Muscle of leg (tissue), 11 donors: ENCODE results near the gene RGS16. TPM values are rescaled to one million over a fixed set of nuclear protein-coding genes. Genes with fewer than 3 reads are reported as not detected.
A peak's percentile ranks its signal among the peaks of the same experiment; 100 is the strongest.
"Not testable (repeated sequence)": the region's sequence is repeated elsewhere in the genome, so short reads cannot be mapped to it uniquely, and the experiment has no call there.

Experiments
- DNase-seq: peaks from one replicate; pipeline ENCODE4 v3.0.0; 2013
- H3K27ac ChIP-seq: one replicate; pipeline ENCODE4 v1.5.1; 2013; ENCODE audit warnings: mild to moderate bottlenecking, low read length, control low read depth
- H3K27me3 ChIP-seq: one replicate; pipeline ENCODE4 v1.6.1; 2013; ENCODE audit warnings: low read length; ENCODE audit not compliant: control insufficient read depth, insufficient read depth
- H3K36me3 ChIP-seq: one replicate; pipeline ENCODE4 v1.6.1; 2013; ENCODE audit warnings: low read length; ENCODE audit not compliant: control insufficient read depth, insufficient read depth
- H3K4me1 ChIP-seq: one replicate; pipeline ENCODE4 v1.6.1; 2013; ENCODE audit warnings: low read length; ENCODE audit not compliant: control insufficient read depth, insufficient read depth
- H3K4me3 ChIP-seq: one replicate; pipeline ENCODE4 v1.5.1; 2013; ENCODE audit warnings: low read length, control low read depth
- H3K9me3 ChIP-seq: replicated peaks from 2 replicates; pipeline ENCODE4 v1.6.1; 2013; ENCODE audit warnings: low read depth, low read length; ENCODE audit not compliant: control insufficient read depth
- WGBS: methylation state at CpG from one replicate; pipeline ENCODE4 v1.1.5; 2013; ENCODE audit warnings: missing lambda C conversion rate; ENCODE audit not compliant: insufficient coverage; 5-methylcytosine and 5-hydroxymethylcytosine counted together
- polyA plus RNA-seq, 8 donors: library from polyadenylated mRNA; unstranded; fragments of 120-200 nt; gene quantifications; one replicate each; pipeline versions ENCODE4 v1.2.1 to v1.2.3, GENCODE V29; 2013; ENCODE audit warnings: inconsistent platforms in 1 of 8, low replicate concordance in 1 of 8; ENCODE audit not compliant: insufficient read length in 8 of 8, insufficient read depth in 1 of 8
- total RNA-seq: library from RNA; stranded (reverse); fragments of 120-200 nt; gene quantifications from one replicate; pipeline ENCODE4 v1.2.4, GENCODE V29; 2013

The RGS16 gene
- total and polyA plus RNA-seq, 9 donors, result 5.4 to 17.4 (median 9.2) TPM

- Histone ChIP-seq H3K36me3 (no peaks in the 10 kb centered on the region), H3K27me3 (no peaks in the 10 kb centered on the region), H3K4me3 (no peak overlapping the region), H3K4me1 (peaks cover 11% of the 10 kb centered on the region), H3K9me3 (no peaks in the 10 kb centered on the region), H3K27ac (no peak overlapping the region)
- WGBS, result 86% methylated on average over 3 of the region's 3 CpGs
- no peak for DNase-seq
Measured at GRCh38 chr1:182643699-182644098, 39.5 kb upstream of the RGS16 start.

GRCh38 chr1:182642461-182642860 is 38.3 kb upstream of the RGS16 start:
- DNase-seq, result no peak
- no peaks in the 10 kb centered on the region for H3K9me3 ChIP-seq
- H3K36me3 ChIP-seq, result no peaks in the 10 kb centered on the region
- peaks cover 11% of the 10 kb centered on the region for H3K4me1 ChIP-seq
- no peak overlapping the region for H3K4me3 ChIP-seq
- H3K27me3 ChIP-seq, result no peaks in the 10 kb centered on the region
- 81% methylated on average over 3 of the region's 8 CpGs for WGBS
- H3K27ac ChIP-seq, result no peak overlapping the region

- no peak overlapping the region for H3K4me3 ChIP-seq
- no peaks in the 10 kb centered on the region for H3K27me3 ChIP-seq
- H3K27ac ChIP-seq, result no peak overlapping the region
- no peaks in the 10 kb centered on the region for H3K9me3 ChIP-seq
- DNase-seq, result no peak
- peaks cover 9% of the 10 kb centered on the region for H3K4me1 ChIP-seq
- WGBS, result 83% methylated on average over 1 of the region's 5 CpGs
- no peaks in the 10 kb centered on the region for H3K36me3 ChIP-seq
Measured at GRCh38 chr1:182641561-182641960, 37.4 kb upstream of the RGS16 start.

- Histone ChIP-seq H3K9me3 (no peaks in the 10 kb centered on the region), H3K27ac (no peak overlapping the region), H3K4me3 (no peak overlapping the region), H3K36me3 (no peaks in the 10 kb centered on the region), H3K27me3 (no peaks in the 10 kb centered on the region), H3K4me1 (peaks cover 16% of the 10 kb centered on the region)
- DNase-seq, result no peak
- no CpG with 5 or more reads among the region's 1 CpG for WGBS
Measured at GRCh38 chr1:182639330-182639729, 35.1 kb upstream of the RGS16 start.

GRCh38 chr1:182637769-182638168 is 33.6 kb upstream of the RGS16 start:
- Histone ChIP-seq H3K4me3 (no peak overlapping the region), H3K4me1 (peaks cover 27% of the 10 kb centered on the region), H3K9me3 (no peaks in the 10 kb centered on the region), H3K27ac (no peak overlapping the region), H3K36me3 (no peaks in the 10 kb centered on the region), H3K27me3 (no peaks in the 10 kb centered on the region)
- DNase-seq, result no peak
- WGBS, result 90% methylated on average over 4 of the region's 5 CpGs

- Histone ChIP-seq H3K9me3 (no peaks in the 10 kb centered on the region), H3K4me1 (peaks cover 27% of the 10 kb centered on the region), H3K27me3 (no peaks in the 10 kb centered on the region), H3K36me3 (no peaks in the 10 kb centered on the region), H3K4me3 (no peak overlapping the region), H3K27ac (no peak overlapping the region)
- DNase-seq, result no peak
- WGBS, result no CpG with 5 or more reads among the region's 2 CpGs
Measured at GRCh38 chr1:182635871-182636270, 31.7 kb upstream of the RGS16 start.

- Histone ChIP-seq H3K27ac (peak overlapping the region; percentile 14), H3K9me3 (no peaks in the 10 kb centered on the region), H3K27me3 (no peaks in the 10 kb centered on the region), H3K36me3 (no peaks in the 10 kb centered on the region), H3K4me3 (no peak overlapping the region), H3K4me1 (peaks cover 22% of the 10 kb centered on the region)
- WGBS, result 58% methylated on average over 7 of the region's 9 CpGs
- peak; percentile 75 for DNase-seq
Measured at GRCh38 chr1:182634306-182635072, 30.3 kb upstream of the RGS16 start.

GRCh38 chr1:182633657-182634281 is 29.6 kb upstream of the RGS16 start:
- Histone ChIP-seq H3K27me3 (no peaks in the 10 kb centered on the region), H3K4me3 (no peak overlapping the region), H3K27ac (peak overlapping the region; percentile 14), H3K4me1 (peaks cover 25% of the 10 kb centered on the region), H3K9me3 (no peaks in the 10 kb centered on the region), H3K36me3 (no peaks in the 10 kb centered on the region)
- 56% methylated on average over 8 of the region's 11 CpGs for WGBS
- DNase-seq, result no peak

GRCh38 chr1:182633031-182633430 is 28.8 kb upstream of the RGS16 start:
- H3K9me3 ChIP-seq, result no peaks in the 10 kb centered on the region
- no peak overlapping the region for H3K27ac ChIP-seq
- H3K4me1 ChIP-seq, result peaks cover 27% of the 10 kb centered on the region
- no peaks in the 10 kb centered on the region for H3K27me3 ChIP-seq
- DNase-seq, result no peak
- H3K4me3 ChIP-seq, result no peak overlapping the region
- H3K36me3 ChIP-seq, result no peaks in the 10 kb centered on the region

- not testable (repeated sequence) for H3K9me3 ChIP-seq, H3K27me3 ChIP-seq, H3K4me3 ChIP-seq, DNase-seq, H3K36me3 ChIP-seq, H3K27ac ChIP-seq
- H3K4me1 ChIP-seq, result peaks cover 27% of the 10 kb centered on the region
- 44% methylated on average over 5 of the region's 12 CpGs for WGBS
Measured at GRCh38 chr1:182632441-182632857, 28.3 kb upstream of the RGS16 start.
